ENCODE results near the gene KRTAP5-3.
A peak's percentile ranks its signal among the peaks of the same experiment; 100 is the strongest.

The KRTAP5-3 gene

DNA sequence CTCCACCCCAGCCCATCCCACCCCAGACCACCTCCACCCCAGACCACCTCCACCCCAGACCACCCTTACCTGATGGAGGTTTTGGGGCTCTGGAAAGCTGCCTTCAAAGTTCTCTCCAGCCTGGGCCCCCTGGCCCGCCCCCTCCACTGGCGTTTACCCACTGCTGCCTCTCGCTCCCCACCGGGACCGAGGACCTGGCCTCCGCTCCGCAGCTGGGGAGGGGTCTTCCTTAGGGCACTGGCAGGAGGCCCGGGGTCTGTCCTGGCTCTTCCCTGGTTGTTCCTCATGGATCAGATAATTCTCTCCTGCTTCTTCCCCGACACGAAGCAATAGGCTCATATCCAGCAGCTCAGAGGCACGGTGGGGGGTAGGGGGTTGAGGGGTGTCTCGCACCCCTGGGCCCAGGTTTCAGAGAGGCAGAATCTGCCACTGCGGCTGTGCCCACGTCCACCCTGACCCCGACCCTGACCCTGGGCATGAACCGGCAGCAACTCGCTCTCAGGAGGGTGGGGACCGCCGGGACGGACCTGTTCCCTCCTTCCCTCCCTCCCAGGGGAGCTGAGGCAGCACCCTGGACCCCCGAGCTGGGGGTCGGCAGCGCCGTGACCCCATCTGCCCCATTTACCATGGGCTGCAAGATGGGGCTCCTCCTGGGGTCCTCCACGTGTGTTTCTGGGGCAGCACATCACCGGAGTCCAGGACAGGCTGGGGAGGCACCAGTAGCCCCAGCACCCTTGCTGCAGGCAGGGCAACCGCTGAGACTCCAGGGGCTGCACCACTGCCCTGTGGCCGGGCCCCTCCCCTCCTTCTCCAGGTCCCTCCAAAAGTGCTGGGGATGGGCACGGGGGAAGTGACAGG, 34.3 kb upstream of the KRTAP5-3 start:
- DNase-seq: no peak

GRCh38 chr11:1641096-1641495, 32.8 kb upstream of the KRTAP5-3 start:
- no peak for DNase-seq

DNA sequence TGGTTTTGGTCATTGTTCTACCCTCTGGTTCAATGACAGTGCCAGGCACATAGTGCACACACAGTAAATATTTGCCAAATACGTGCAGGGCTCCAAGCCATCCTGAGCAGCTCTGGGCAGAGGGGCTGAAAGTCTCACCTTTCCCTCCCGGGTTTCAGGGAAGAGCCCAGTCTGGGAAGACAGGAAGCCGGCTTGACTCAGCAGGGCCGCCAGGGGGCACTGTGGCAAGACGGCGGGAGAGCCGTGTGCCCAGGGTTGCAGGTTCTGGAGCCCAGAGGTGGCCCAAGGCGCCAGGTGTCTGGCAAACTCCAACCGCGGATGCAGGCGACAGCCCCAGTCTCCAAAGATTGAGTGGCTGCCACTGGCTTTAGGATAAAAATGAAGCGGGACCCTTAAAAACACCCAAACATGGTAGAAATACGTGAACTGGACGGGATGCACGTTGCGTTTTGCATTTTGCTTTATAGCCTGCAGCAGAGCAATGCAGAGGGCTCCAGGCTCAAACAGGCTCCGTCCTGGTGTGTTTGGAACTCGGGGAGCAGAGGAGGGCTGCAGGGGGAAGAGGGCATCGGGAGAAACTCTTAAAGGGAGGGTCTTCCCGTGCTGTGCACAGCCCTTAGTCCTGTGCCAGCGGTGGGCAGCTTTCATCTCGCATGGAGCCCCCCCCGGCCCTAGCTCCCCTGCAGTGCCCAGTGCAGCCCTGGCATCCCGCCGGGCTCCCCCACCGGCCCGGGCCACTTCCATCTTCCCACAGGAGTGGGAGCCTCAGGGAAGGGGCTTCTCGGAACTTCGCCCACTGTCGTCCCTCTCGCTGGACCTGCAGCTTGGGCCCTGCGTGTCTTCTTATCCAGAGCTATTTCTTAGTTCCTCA, 32.0 kb upstream of the KRTAP5-3 start:
- DNase-seq: peak; percentile 13 to 38

- no peak for DNase-seq
Measured at GRCh38 chr11:1639666-1640065, 31.4 kb upstream of the KRTAP5-3 start.

GRCh38 chr11:1639102-1639620, 30.9 kb upstream of the KRTAP5-3 start:
- no peak for DNase-seq

GRCh38 chr11:1638344-1638743, 30.1 kb upstream of the KRTAP5-3 start:
- DNase-seq: no peak

DNA sequence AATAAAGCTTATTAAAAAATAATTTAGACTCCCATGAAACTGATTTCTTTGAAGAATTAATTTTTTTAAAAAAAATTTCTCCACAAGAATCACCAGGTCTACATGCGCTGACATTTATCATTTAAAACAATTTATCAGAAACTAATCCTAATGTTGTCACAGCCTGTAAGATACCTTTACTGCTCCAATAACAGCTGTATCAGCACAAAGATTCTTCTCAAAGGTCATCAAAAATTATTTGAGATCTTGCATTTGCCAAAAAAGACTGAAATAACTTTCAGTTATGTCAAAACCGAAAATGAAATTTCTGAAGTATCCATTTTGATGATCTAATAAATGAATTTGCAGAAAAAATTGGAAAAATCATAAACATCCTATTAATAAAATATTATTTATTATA, 29.4 kb upstream of the KRTAP5-3 start:
- no peak for DNase-seq

- DNase-seq: no peak
Measured at GRCh38 chr11:1636291-1636950, 28.2 kb upstream of the KRTAP5-3 start.

DNA sequence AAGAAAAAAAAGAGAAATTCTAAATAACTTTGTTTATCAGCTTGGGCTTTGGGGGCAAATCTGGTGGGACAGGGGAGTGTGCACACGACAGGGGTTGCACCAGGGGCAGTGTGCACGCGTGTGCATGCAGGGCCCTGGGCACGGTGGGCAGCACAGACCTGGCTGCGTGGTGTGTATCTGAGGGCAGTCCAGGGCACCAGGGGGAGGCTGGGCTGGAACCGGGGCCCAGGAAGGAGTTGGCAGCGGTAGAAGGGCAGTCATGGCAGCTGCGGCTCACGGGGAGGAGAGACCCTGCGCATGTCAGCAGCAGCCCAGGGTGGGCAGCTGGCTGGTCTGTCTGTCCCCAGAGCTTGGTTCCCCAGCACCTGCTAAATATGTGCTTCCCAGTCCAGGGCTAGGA, 25.6 kb upstream of the KRTAP5-3 start:
- no peak for DNase-seq

DNA sequence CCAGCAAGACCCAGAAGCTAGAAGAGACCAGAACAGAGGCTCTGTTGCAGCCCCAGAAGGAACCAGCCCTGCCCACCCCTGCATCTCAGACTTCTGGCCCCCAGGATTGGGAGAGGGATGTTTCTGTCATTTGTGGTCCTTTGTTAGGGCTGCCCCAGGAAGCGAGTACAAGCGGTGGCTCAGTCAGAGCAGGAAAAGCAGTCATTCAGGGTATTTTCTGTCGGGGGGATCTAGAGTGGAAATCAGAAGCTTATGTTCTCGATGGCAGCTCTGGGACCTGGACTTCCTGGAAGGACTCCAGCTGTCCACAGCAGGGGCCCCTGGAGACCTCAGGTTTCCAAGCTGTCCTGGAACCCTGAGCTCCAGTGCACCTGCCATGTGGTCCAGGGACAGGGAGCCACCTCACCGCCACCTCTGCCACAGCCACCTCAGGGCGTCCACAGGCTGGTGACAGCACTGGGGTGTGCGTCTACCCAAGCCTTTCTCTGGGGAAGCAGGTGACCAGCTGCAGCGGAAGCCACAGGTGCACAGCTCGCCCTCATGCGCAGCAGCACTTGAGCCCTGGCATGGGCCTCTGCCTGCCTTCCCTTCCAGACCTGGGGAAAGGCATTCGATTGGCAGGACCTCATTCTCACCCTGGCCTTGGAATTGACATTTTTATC, 23.9 kb upstream of the KRTAP5-3 start:
- no peak for DNase-seq

DNA sequence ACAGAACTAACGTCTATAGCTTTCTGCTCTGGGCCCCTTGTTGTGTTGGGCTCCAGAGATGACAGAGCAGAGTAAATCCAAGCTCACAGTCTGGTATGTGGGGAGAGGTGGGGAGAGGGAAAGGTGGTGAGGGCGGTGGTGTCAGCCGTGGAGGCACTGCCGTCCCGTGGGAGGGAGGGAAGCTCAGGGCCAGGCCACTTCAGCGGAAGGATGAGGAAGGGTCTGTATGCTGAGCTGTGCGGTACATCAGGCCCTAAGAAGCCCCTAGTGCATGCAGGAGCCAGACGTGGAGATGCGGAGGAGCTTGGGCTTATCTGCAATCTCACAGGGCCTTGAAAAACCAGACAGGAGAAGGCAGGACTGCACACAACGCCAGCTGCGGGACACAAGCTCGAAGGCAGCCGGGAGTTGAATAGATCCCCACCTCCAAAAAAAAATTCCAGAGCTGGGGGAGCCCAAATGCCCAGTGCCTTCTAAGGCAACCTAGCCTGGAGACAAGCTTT, 22.9 kb upstream of the KRTAP5-3 start:
- DNase-seq: no peak

GRCh38 chr11:1630271-1630670, 22.0 kb upstream of the KRTAP5-3 start:
- DNase-seq: no peak

GRCh38 chr11:1629326-1630185, 21.3 kb upstream of the KRTAP5-3 start, which contains the start of gene KRTAP5-5:
TSS of gene KRTAP5-5 (plus strand) at chr11:1629775. CDS start at chr11:1629841, 66 bp downstream.
- no peak for DNase-seq

- DNase-seq: peak; percentile 38 to 42
Measured at GRCh38 chr11:1628506-1629325, 20.5 kb upstream of the KRTAP5-3 start.

- DNase-seq: no peak
Measured at GRCh38 chr11:1625541-1625940, 17.3 kb upstream of the KRTAP5-3 start.

- DNase-seq: no peak
Measured at GRCh38 chr11:1624621-1625020, 16.4 kb upstream of the KRTAP5-3 start.

GRCh38 chr11:1623716-1624115, 15.5 kb upstream of the KRTAP5-3 start:
- DNase-seq: no peak

DNA sequence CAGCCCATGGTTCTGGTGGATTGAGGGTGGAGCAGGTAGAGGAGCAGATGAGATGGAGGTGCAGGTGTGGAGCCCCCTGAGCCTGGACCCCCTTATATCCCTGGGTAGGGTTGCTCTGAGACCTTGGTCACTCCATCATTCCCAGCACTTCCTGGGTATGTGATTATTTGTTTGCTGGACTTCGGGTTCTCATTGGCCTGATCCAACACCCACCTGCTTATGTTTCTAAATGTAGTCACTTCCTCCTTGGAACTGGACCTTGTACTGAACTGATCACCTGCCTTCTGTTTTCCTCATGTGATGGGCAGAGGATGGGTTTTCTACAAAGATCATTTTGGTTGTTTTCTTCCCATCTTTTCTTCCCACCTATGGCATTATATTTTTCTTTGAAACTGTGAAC, 13.8 kb upstream of the KRTAP5-3 start, which contains the start of gene KRTAP5-4:
Gene KRTAP5-4, minus strand, starts transcription at position 53 of the 400 bp plus-strand sequence. Its CDS starts 45 bp downstream, at position 8.
- DNase-seq: no peak

GRCh38 chr11:1619449-1619848, 11.2 kb upstream of the KRTAP5-3 start:
- peak in 1 of 2 donors; percentile 34 for DNase-seq

DNA sequence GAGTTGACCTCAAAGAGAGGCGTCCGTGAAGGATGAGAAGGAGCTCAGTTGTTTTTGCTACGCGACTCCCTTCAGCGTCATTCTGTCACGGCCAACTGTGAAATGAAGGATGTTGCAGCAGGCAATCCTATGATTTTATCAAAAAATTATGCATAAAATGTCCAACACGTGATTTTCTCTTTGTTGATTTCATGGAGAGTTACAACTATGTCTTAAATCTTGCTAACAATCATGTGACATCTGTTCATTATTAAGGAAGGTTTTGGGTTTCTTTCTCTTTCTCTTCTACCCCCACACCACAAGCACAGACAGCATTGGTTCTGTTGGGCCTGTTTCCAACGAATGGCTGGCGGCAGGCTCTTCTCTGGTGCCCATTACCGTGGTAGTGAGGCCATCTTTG, 10.0 kb upstream of the KRTAP5-3 start:
- DNase-seq: no peak

Measured in inflammatory macrophage (primary cell).